ENCODE results near the gene ZNF568.

Gene ZNF568

DNA sequence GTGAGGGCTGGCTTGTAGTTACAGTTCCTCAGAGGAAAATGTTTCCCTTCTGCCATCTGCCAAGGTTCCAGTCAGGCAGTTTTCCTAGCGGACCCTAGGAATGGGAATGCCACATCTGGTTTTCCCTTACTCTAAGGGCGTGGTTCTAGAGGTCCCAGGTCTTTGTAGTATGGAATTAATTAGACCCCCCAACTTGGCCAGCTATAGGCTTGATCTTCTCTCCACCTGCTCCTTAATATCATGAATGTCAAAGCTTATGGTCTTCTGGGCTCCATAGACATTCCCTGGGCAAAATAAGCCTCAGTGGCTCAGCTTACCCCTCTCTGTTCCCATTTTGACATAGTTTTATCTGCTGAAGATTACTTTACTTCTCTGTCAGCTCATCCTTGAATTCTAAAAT is 70.0 kb downstream of the ZNF568 start:
- no peak overlapping the region for H3K27ac ChIP-seq
- TF ChIP-seq POLR2AphosphoS5 (IDR thresholded peaks at IDR 0.05; ENCODE audit: borderline replicate concordance, low read depth, low read length) (no peak), FOXP2 (optimal IDR thresholded peaks at IDR 0.05; ENCODE audit: control extremely low read depth, extremely low read length, insufficient read depth) (no peak), EZH2 (IDR thresholded peaks at IDR 0.05) (no peak)
- no peaks in the 10 kb centered on the region for H3K36me3 ChIP-seq (ENCODE audit: insufficient read depth, low read length)
- no peak overlapping the region for H3K4me3 ChIP-seq
- no peak for DNase-seq (ENCODE audit: low read depth, low spot score)
- no peak overlapping the region for H3K9ac ChIP-seq (ENCODE audit: insufficient read length)
- H3K9me3 ChIP-seq (ENCODE audit: low read depth, low read length), result no peaks in the 10 kb centered on the region

DNA sequence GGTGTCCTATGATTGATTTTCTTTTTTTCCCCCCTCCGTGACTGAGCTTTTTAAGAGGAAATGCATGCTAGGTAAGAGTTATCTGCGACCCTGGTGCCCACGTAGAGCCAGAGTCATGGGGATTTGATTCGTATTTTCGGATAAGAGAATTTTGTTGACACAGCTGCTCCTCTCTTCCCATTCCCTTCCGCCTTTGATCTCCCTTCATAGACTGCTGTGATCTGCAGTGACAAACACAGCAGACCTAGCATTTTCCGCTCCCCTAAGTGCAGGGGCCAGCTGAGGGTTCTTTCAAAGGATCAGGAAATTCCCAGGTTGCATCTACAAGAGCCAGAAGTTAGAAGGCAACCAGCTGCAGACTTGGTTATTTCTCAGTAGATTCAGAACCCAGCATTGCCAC is 70.5 kb downstream of the ZNF568 start:
- H3K36me3 ChIP-seq (ENCODE audit: insufficient read depth, low read length), result no peaks in the 10 kb centered on the region
- H3K9ac ChIP-seq (ENCODE audit: insufficient read length), result no peak overlapping the region
- H3K9me3 ChIP-seq (ENCODE audit: low read depth, low read length), result no peaks in the 10 kb centered on the region
- no peak overlapping the region for H3K4me3 ChIP-seq
- no peak for DNase-seq (ENCODE audit: low read depth, low spot score)
- H3K27ac ChIP-seq, result no peak overlapping the region
- TF ChIP-seq EZH2 (IDR thresholded peaks at IDR 0.05) (no peak), POLR2AphosphoS5 (IDR thresholded peaks at IDR 0.05; ENCODE audit: borderline replicate concordance, low read depth, low read length) (no peak), FOXP2 (optimal IDR thresholded peaks at IDR 0.05; ENCODE audit: control extremely low read depth, extremely low read length, insufficient read depth) (no peak)

DNA sequence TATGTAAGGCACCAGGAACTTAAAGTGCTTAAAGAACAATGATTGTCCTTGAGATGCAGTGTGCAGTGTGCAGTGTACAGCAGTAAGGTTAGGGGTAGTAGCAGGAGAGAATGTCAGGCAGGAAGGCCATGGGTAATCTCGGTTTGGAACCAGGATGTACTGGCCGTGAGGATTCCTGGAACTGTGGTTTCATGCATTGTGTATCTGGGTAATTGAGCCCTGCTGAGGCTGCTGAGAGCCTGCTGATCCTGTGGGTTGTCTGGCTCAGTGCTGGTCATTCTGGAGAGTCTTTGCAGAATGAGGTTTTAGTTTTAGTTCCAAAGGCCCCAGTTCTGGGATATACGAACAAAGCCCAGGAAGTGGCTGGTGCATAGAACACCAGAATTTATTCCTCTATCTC is 71.0 kb downstream of the ZNF568 start:
- Histone ChIP-seq H3K9ac (ENCODE audit: insufficient read length) (no peak overlapping the region), H3K9me3 (ENCODE audit: low read depth, low read length) (no peaks in the 10 kb centered on the region), H3K4me3 (no peak overlapping the region), H3K36me3 (ENCODE audit: insufficient read depth, low read length) (no peaks in the 10 kb centered on the region), H3K27ac (no peak overlapping the region)
- no peak for TF ChIP-seq FOXP2 (optimal IDR thresholded peaks at IDR 0.05; ENCODE audit: control extremely low read depth, extremely low read length, insufficient read depth)
- no peak for TF ChIP-seq EZH2 (IDR thresholded peaks at IDR 0.05)
- TF ChIP-seq POLR2AphosphoS5 (IDR thresholded peaks at IDR 0.05; ENCODE audit: borderline replicate concordance, low read depth, low read length), result no peak
- no peak for DNase-seq (ENCODE audit: low read depth, low spot score)

DNA sequence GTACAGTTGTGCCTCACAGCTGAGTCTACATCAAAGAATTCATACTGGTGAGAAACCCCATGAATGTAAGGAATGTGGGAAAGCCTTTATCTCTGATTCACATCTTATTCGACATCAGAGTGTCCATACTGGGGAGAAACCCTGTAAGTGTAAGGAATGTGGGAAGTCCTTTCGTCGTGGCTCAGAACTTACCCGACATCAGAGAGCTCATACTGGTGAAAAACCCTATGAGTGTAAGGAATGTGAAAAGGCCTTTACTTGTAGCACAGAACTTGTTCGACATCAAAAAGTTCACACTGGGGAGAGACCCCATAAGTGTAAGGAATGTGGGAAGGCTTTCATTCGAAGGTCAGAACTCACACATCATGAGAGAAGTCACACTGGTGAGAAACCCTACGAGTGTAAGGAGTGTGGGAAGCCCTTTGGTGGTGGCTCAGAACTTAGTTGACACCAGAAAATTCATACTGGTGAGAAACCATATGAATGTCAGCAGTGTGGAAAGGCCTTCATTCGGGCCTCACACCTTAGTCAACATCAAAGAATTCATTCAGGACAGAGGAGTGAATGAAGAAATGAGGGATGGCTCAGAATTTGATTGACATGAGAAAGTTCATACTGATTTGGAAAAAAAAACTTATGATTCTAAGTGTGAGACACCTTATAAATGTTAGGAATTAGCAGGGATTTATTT is 81.2 kb downstream of the ZNF568 start:
- no peak overlapping the region for H3K9ac ChIP-seq (ENCODE audit: insufficient read length)
- TF ChIP-seq EZH2 (IDR thresholded peaks at IDR 0.05), result no peak
- TF ChIP-seq FOXP2 (optimal IDR thresholded peaks at IDR 0.05; ENCODE audit: control extremely low read depth, extremely low read length, insufficient read depth), result no peak
- no peak for TF ChIP-seq POLR2AphosphoS5 (IDR thresholded peaks at IDR 0.05; ENCODE audit: borderline replicate concordance, low read depth, low read length)
- no peak for DNase-seq (ENCODE audit: low read depth, low spot score)
- no peak overlapping the region for H3K27ac ChIP-seq
- no peaks in the 10 kb centered on the region; the same call in 1 of the 2 replicates for H3K9me3 ChIP-seq (ENCODE audit: low read depth, low read length)
- no peak overlapping the region for H3K4me3 ChIP-seq
- no peaks in the 10 kb centered on the region for H3K36me3 ChIP-seq (ENCODE audit: insufficient read depth, low read length)

DNA sequence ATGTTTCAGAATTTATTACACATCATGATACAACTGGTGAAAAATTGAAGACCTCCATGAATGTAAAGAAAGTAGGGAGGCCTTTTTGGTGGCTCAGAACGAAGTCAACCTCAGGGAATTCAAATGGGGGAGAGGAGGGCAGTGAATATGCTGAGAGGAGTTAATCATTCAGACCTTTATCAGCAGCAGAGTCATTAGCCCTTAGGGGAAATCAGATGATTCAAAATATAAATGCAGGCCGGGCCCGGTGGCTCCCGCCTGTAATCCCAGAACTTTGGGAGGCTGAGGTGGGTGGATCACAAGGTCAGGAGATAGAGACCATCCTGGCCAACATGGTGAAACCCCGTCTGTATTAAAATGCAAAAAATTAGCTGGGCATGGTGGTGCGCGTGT is 81.7 kb downstream of the ZNF568 start:
- Histone ChIP-seq H3K27ac (no peak overlapping the region), H3K36me3 (ENCODE audit: insufficient read depth, low read length) (no peaks in the 10 kb centered on the region), H3K4me3 (no peak overlapping the region), H3K9me3 (ENCODE audit: low read depth, low read length) (no peaks in the 10 kb centered on the region), H3K9ac (ENCODE audit: insufficient read length) (no peak overlapping the region)
- DNase-seq (ENCODE audit: low read depth, low spot score), result no peak
- TF ChIP-seq FOXP2 (optimal IDR thresholded peaks at IDR 0.05; ENCODE audit: control extremely low read depth, extremely low read length, insufficient read depth), result no peak
- no peak for TF ChIP-seq EZH2 (IDR thresholded peaks at IDR 0.05)
- TF ChIP-seq POLR2AphosphoS5 (IDR thresholded peaks at IDR 0.05; ENCODE audit: borderline replicate concordance, low read depth, low read length), result no peak

DNA sequence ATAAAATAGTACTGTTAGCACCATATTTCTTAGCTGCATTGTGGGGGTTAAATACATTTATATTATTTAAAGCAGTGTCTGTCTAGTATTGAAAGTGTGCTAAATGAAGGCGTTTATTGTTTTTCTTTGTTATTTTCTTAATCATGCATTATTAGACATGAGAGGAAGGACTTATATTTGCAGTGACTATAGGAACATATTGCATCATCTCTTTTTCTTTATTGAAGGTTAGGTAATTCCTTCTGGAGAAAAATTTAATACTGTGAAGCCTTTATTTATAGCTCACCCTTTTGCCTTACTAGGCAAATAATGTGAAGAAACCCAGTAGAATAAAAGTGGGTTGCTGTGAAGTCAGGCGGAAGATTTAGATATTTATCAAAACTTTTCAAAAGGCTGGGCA is 83.2 kb downstream of the ZNF568 start:
- Histone ChIP-seq H3K4me3 (no peak overlapping the region), H3K27ac (no peak overlapping the region), H3K9me3 (ENCODE audit: low read depth, low read length) (no peaks in the 10 kb centered on the region), H3K36me3 (ENCODE audit: insufficient read depth, low read length) (no peaks in the 10 kb centered on the region), H3K9ac (ENCODE audit: insufficient read length) (no peak overlapping the region)
- no peak for DNase-seq (ENCODE audit: low read depth, low spot score)
- TF ChIP-seq FOXP2 (optimal IDR thresholded peaks at IDR 0.05; ENCODE audit: control extremely low read depth, extremely low read length, insufficient read depth) (no peak), EZH2 (IDR thresholded peaks at IDR 0.05) (no peak), POLR2AphosphoS5 (IDR thresholded peaks at IDR 0.05; ENCODE audit: borderline replicate concordance, low read depth, low read length) (no peak)

DNA sequence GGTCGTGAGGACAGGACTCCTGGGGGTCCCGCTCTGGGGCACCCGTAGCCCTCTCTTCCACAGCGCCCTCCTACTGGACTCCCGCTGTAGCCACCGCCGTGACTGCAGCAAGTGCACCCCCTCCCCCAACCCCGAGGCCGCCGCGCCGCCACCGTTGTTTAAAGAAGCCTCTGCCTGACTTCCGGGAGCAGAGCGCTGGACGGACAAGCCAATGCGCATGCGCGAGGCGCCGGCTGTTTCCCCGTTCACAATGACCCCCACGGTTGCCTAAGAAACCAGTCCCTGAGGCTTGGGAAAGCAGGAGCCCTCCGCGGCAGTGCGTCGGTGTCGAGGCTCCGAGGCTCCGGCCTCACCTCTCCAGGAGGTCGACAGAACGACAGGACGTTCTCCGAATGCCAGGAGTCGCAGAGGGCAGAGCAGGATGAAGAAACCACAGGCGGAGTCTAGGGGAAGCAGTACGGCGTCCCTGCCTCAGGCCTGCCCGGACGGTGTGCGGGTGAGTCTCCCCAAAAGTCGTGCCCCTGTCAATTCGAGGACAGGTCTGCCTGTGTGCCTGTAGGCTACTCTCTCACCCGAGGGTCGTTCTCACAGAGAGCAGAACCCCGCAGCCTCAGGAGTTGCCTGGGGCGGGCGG is 91.6 kb downstream of the ZNF568 start:
- no peak overlapping the region for H3K4me3 ChIP-seq
- DNase-seq (ENCODE audit: low read depth, low spot score), result no peak
- TF ChIP-seq FOXP2 (optimal IDR thresholded peaks at IDR 0.05; ENCODE audit: control extremely low read depth, extremely low read length, insufficient read depth) (no peak), EZH2 (IDR thresholded peaks at IDR 0.05) (no peak), POLR2AphosphoS5 (IDR thresholded peaks at IDR 0.05; ENCODE audit: borderline replicate concordance, low read depth, low read length) (no peak)
- H3K9me3 ChIP-seq (ENCODE audit: low read depth, low read length), result no peaks in the 10 kb centered on the region
- H3K36me3 ChIP-seq (ENCODE audit: insufficient read depth, low read length), result no peaks in the 10 kb centered on the region
- no peak overlapping the region for H3K9ac ChIP-seq (ENCODE audit: insufficient read length)
- H3K27ac ChIP-seq, result no peak overlapping the region

DNA sequence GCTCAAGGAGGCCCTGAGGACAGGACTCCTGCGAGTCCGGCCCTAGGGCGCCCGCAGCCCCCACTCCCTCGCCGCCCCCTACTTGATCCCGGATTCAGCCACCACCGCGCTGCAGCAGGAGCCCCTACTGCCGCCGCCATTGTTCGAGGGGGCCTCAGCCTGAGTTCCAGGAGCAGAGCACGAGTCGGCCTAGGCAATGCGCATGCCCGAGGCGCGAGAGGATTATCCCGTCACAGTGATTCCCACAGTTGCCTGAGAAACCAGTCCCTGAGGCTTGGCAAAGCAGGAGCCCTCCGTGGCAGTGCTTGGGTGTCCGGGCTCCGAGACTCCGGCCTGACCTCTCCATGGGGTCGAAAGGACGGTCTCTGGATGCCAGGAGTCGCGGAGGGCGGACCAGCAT is 93.7 kb downstream of the ZNF568 start:
- Histone ChIP-seq H3K9ac (ENCODE audit: insufficient read length) (no peak overlapping the region), H3K9me3 (ENCODE audit: low read depth, low read length) (no peaks in the 10 kb centered on the region), H3K4me3 (no peak overlapping the region), H3K27ac (no peak overlapping the region), H3K36me3 (ENCODE audit: insufficient read depth, low read length) (no peaks in the 10 kb centered on the region)
- no peak for TF ChIP-seq FOXP2 (optimal IDR thresholded peaks at IDR 0.05; ENCODE audit: control extremely low read depth, extremely low read length, insufficient read depth)
- no peak for TF ChIP-seq EZH2 (IDR thresholded peaks at IDR 0.05)
- no peak for TF ChIP-seq POLR2AphosphoS5 (IDR thresholded peaks at IDR 0.05; ENCODE audit: borderline replicate concordance, low read depth, low read length)
- DNase-seq (ENCODE audit: low read depth, low spot score), result no peak

All from SK-N-MC (cell line).